ENCODE results near the gene VAPA.
"Not testable (repeated sequence)": the region's sequence is repeated elsewhere in the genome, so short reads cannot be mapped to it uniquely, and the experiment has no call there.

Gene VAPA

GRCh38 chr18:9887992-9888391, 25.8 kb upstream of the VAPA start:
- Histone ChIP-seq H3K9me3 (ENCODE audit: low read length) (no peaks in the 10 kb centered on the region), H2AFZ (ENCODE audit: low read length) (no peak overlapping the region), H3K4me3 (ENCODE audit: low read depth, low read length, poor library complexity, severe bottlenecking) (no peak overlapping the region), H4K20me1 (ENCODE audit: insufficient read depth, low read length) (no peaks in the 10 kb centered on the region), H3K4me1 (ENCODE audit: insufficient read depth, low read length, severe bottlenecking) (no peaks in the 10 kb centered on the region), H3K36me3 (ENCODE audit: insufficient read depth, low read length) (no peaks in the 10 kb centered on the region), H3K27me3 (ENCODE audit: insufficient read depth, low read length) (peaks cover 8% of the 10 kb centered on the region), H3F3A (ENCODE audit: insufficient read depth, low read length) (no peaks in the 10 kb centered on the region), H3K9ac (ENCODE audit: low read length) (no peak overlapping the region), H3K4me2 (ENCODE audit: low read length) (no peak overlapping the region), H3K27ac (ENCODE audit: low read depth, low read length, poor library complexity, severe bottlenecking) (no peak overlapping the region), H3K79me2 (ENCODE audit: insufficient read depth, low read length) (no peaks in the 10 kb centered on the region), H3K9me2 (ENCODE audit: low read depth, low read length) (no peaks in the 10 kb centered on the region)
- TF ChIP-seq EZH2 (IDR thresholded peaks at IDR 0.05; ENCODE audit: borderline replicate concordance, low read length), result no peak
- TF ChIP-seq, protein P1, sequence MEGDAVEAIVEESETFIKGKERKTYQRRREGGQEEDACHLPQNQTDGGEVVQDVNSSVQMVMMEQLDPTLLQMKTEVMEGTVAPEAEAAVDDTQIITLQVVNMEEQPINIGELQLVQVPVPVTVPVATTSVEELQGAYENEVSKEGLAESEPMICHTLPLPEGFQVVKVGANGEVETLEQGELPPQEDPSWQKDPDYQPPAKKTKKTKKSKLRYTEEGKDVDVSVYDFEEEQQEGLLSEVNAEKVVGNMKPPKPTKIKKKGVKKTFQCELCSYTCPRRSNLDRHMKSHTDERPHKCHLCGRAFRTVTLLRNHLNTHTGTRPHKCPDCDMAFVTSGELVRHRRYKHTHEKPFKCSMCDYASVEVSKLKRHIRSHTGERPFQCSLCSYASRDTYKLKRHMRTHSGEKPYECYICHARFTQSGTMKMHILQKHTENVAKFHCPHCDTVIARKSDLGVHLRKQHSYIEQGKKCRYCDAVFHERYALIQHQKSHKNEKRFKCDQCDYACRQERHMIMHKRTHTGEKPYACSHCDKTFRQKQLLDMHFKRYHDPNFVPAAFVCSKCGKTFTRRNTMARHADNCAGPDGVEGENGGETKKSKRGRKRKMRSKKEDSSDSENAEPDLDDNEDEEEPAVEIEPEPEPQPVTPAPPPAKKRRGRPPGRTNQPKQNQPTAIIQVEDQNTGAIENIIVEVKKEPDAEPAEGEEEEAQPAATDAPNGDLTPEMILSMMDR (IDR thresholded peaks at IDR 0.05; ENCODE audit: low read length), result no peak

DNA sequence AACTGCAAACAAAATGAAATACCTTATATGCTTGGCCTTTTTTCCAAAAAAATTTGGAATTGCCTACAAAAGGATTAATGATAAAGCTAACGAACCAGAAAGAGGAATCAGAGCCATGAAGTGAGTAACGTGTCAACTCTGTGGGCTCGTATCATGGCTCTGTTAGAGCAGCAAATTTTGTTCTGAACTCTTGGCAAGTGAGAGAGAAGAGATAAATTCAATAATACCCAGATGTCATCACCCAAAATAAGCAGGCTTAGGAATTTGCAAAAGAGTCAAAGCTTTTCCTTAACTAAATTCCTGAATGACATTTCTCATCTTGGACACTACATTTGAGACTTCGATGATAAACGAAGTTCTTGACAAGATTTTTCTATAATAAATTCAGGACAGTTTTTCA, 23.6 kb upstream of the VAPA start:
- H3K27ac ChIP-seq (ENCODE audit: low read depth, low read length, poor library complexity, severe bottlenecking), result no peak overlapping the region
- no peak overlapping the region for H3K9ac ChIP-seq (ENCODE audit: low read length)
- no peaks in the 10 kb centered on the region for H4K20me1 ChIP-seq (ENCODE audit: insufficient read depth, low read length)
- no peaks in the 10 kb centered on the region for H3K9me2 ChIP-seq (ENCODE audit: low read depth, low read length)
- TF ChIP-seq, protein P1 (IDR thresholded peaks at IDR 0.05; ENCODE audit: low read length), result no peak
- TF ChIP-seq EZH2 (IDR thresholded peaks at IDR 0.05; ENCODE audit: borderline replicate concordance, low read length), result no peak
- no peaks in the 10 kb centered on the region for H3K4me1 ChIP-seq (ENCODE audit: insufficient read depth, low read length, severe bottlenecking)
- peaks cover 8% of the 10 kb centered on the region for H3K27me3 ChIP-seq (ENCODE audit: insufficient read depth, low read length)
- no peaks in the 10 kb centered on the region for H3K9me3 ChIP-seq (ENCODE audit: low read length)
- no peaks in the 10 kb centered on the region for H3K36me3 ChIP-seq (ENCODE audit: insufficient read depth, low read length)
- no peak overlapping the region for H3K4me2 ChIP-seq (ENCODE audit: low read length)
- H3K79me2 ChIP-seq (ENCODE audit: insufficient read depth, low read length), result no peaks in the 10 kb centered on the region
- H3K4me3 ChIP-seq (ENCODE audit: low read depth, low read length, poor library complexity, severe bottlenecking), result no peak overlapping the region
- no peaks in the 10 kb centered on the region for H3F3A ChIP-seq (ENCODE audit: insufficient read depth, low read length)
- no peak overlapping the region for H2AFZ ChIP-seq (ENCODE audit: low read length)

DNA sequence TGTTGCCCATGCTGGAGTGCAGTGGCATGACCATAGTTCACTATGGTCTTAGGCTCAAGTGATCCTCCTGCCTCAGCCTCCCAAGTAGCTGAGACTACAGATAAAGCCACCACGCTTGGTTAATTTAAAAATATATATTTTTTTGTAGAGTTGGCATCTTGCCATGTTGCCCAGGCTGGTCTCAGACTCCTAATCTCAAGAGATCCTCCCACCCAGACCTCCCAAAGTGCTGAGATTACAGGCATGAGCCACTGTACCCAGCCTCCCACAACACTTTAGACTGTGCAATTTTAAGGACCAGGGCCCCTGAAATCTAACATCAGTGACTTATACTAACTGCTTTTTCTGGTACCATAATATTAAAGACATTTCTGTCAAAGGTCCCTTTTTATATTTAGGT, 22.9 kb upstream of the VAPA start:
- Histone ChIP-seq H3K79me2 (ENCODE audit: insufficient read depth, low read length) (no peaks in the 10 kb centered on the region), H3K27me3 (ENCODE audit: insufficient read depth, low read length) (peaks cover 8% of the 10 kb centered on the region), H3F3A (ENCODE audit: insufficient read depth, low read length) (no peaks in the 10 kb centered on the region), H2AFZ (ENCODE audit: low read length) (no peak overlapping the region), H3K9me2 (ENCODE audit: low read depth, low read length) (no peaks in the 10 kb centered on the region), H3K4me2 (ENCODE audit: low read length) (no peak overlapping the region), H4K20me1 (ENCODE audit: insufficient read depth, low read length) (no peaks in the 10 kb centered on the region), H3K9me3 (ENCODE audit: low read length) (no peaks in the 10 kb centered on the region), H3K4me1 (ENCODE audit: insufficient read depth, low read length, severe bottlenecking) (no peaks in the 10 kb centered on the region), H3K4me3 (ENCODE audit: low read depth, low read length, poor library complexity, severe bottlenecking) (no peak overlapping the region), H3K36me3 (ENCODE audit: insufficient read depth, low read length) (no peaks in the 10 kb centered on the region), H3K9ac (ENCODE audit: low read length) (no peak overlapping the region), H3K27ac (ENCODE audit: low read depth, low read length, poor library complexity, severe bottlenecking) (no peak overlapping the region)
- TF ChIP-seq, protein P1 (IDR thresholded peaks at IDR 0.05; ENCODE audit: low read length), result no peak
- TF ChIP-seq EZH2 (IDR thresholded peaks at IDR 0.05; ENCODE audit: borderline replicate concordance, low read length), result no peak

DNA sequence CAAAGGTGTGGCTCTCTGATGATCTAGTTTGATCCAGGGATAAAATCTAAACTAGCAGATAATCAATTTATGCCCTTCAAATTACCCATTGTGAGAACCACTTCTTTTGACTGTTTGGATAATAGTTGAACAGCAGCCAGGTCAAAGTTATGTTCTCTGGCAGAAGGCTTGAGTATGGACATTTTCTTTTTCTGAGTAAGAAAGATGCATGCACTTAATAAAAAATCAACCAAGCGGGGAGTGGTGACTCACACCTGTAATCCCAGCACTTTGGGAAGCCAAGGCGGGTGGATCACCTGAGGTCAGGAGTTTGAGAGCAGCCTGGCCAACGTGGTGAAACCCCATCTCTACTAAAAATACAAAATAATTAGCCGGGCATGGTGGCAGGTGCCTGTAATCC, 22.3 kb upstream of the VAPA start:
- not testable (repeated sequence) for H3K4me2 ChIP-seq (ENCODE audit: low read length); H3K4me3 ChIP-seq (ENCODE audit: low read depth, low read length, poor library complexity, severe bottlenecking); H3K36me3 ChIP-seq (ENCODE audit: insufficient read depth, low read length); H4K20me1 ChIP-seq (ENCODE audit: insufficient read depth, low read length); H3K9me3 ChIP-seq (ENCODE audit: low read length); H3K9me2 ChIP-seq (ENCODE audit: low read depth, low read length); H3K27ac ChIP-seq (ENCODE audit: low read depth, low read length, poor library complexity, severe bottlenecking); H3F3A ChIP-seq (ENCODE audit: insufficient read depth, low read length); H3K79me2 ChIP-seq (ENCODE audit: insufficient read depth, low read length); H3K4me1 ChIP-seq (ENCODE audit: insufficient read depth, low read length, severe bottlenecking); H3K9ac ChIP-seq (ENCODE audit: low read length); H2AFZ ChIP-seq (ENCODE audit: low read length); H3K27me3 ChIP-seq (ENCODE audit: insufficient read depth, low read length)

All from OCI-LY1 (cell line).